ENCODE data around the gene DBR1. TPM values are rescaled to one million over a fixed set of nuclear protein-coding genes. Genes with fewer than 3 reads are reported as not detected.

Gene DBR1
- total and polyA plus RNA-seq, 2 of the 13 experiments (the other 11 are each of a cell fraction or from before 2014, with no cell fraction given) = 6.4 to 16.7 TPM

DNA sequence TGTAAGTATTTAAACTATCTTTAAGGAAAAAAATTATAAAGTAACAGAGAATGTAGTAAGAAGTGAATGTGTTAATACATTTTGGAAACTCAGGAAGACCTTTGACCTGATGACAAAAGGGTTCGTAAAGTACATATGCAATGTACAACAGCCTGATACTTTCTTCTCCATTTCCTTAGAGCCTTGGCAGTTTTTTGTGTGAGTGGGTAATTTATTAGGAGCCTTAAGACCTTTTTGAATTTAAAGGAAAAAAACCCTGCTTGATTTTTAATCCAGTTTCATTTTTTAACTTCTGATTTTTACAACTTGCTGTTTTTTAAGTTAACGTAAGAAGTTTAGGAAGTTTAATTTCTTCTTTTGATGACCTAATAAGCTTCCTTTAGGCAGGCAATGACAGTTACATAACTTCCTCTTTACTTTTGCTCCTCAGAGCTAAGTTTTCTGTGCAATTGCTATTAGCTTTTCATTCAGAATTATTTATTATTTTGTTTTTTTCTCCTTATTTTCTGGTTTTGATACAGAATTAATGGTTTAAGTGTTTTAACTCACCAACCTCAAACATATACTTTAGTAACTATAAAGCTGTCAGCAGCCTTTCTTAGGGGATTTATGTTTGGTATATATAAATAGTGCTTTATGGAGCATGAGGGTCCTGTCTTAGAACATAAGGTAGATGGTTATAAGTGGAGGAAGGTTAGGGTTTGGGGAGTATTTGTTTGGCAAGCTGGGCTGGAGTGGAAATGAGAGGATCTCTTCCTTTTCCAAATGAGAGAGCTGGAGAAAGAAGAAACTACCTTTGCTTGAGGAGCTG, 47.6 kb upstream of the DBR1 start:
- POLR2A ChIA-PET = no interaction called here
- intact Hi-C loops (cut with micrococcal nuclease; ENCODE audit: unreplicated experiment) = no loop called here
- no peak for FAIRE-seq
- TF ChIP-seq ZNF234 (CRISPR knock-in tag; conservative IDR thresholded peaks at IDR 0.05) = no peak
- no peak for TF ChIP-seq SMYD3 (CRISPR knock-in tag; IDR thresholded peaks at IDR 0.05)
- no peak for TF ChIP-seq HMG20A (CRISPR knock-in tag; IDR thresholded peaks at IDR 0.05; ENCODE audit: borderline replicate concordance)
- TF ChIP-seq HNRNPUL1 (IDR thresholded peaks at IDR 0.05; ENCODE audit: low read depth, low read length) = no peak
- TF ChIP-seq, protein P1, sequence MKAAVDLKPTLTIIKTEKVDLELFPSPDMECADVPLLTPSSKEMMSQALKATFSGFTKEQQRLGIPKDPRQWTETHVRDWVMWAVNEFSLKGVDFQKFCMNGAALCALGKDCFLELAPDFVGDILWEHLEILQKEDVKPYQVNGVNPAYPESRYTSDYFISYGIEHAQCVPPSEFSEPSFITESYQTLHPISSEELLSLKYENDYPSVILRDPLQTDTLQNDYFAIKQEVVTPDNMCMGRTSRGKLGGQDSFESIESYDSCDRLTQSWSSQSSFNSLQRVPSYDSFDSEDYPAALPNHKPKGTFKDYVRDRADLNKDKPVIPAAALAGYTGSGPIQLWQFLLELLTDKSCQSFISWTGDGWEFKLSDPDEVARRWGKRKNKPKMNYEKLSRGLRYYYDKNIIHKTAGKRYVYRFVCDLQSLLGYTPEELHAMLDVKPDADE (CRISPR knock-in tag; IDR thresholded peaks at IDR 0.05) = no peak
- TF ChIP-seq FOXA3 (CRISPR knock-in tag; IDR thresholded peaks at IDR 0.05) = no peak
- TF ChIP-seq, protein P2, sequence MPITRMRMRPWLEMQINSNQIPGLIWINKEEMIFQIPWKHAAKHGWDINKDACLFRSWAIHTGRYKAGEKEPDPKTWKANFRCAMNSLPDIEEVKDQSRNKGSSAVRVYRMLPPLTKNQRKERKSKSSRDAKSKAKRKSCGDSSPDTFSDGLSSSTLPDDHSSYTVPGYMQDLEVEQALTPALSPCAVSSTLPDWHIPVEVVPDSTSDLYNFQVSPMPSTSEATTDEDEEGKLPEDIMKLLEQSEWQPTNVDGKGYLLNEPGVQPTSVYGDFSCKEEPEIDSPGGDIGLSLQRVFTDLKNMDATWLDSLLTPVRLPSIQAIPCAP (CRISPR knock-in tag; IDR thresholded peaks at IDR 0.05; ENCODE audit: low read depth) = no peak
- TF ChIP-seq ZNF530 (CRISPR knock-in tag; IDR thresholded peaks at IDR 0.05; ENCODE audit: low read depth) = no peak
- TF ChIP-seq ZNF557 (CRISPR knock-in tag; IDR thresholded peaks at IDR 0.05) = no peak
- TF ChIP-seq RFXANK (CRISPR knock-in tag; IDR thresholded peaks at IDR 0.05) = no peak
- TF ChIP-seq, protein P3, sequence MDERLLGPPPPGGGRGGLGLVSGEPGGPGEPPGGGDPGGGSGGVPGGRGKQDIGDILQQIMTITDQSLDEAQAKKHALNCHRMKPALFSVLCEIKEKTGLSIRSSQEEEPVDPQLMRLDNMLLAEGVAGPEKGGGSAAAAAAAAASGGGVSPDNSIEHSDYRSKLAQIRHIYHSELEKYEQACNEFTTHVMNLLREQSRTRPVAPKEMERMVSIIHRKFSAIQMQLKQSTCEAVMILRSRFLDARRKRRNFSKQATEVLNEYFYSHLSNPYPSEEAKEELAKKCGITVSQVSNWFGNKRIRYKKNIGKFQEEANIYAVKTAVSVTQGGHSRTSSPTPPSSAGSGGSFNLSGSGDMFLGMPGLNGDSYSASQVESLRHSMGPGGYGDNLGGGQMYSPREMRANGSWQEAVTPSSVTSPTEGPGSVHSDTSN (CRISPR knock-in tag; IDR thresholded peaks at IDR 0.05) = no peak
- TF ChIP-seq, protein P4, sequence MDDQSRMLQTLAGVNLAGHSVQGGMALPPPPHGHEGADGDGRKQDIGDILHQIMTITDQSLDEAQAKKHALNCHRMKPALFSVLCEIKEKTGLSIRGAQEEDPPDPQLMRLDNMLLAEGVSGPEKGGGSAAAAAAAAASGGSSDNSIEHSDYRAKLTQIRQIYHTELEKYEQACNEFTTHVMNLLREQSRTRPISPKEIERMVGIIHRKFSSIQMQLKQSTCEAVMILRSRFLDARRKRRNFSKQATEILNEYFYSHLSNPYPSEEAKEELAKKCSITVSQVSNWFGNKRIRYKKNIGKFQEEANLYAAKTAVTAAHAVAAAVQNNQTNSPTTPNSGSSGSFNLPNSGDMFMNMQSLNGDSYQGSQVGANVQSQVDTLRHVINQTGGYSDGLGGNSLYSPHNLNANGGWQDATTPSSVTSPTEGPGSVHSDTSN (CRISPR knock-in tag; IDR thresholded peaks at IDR 0.05; ENCODE audit: borderline replicate concordance) = no peak
- no TSS peak for BruUV-seq (replicated peaks)
- no peak for DNase-seq (ENCODE audit: low spot score)
- Histone ChIP-seq H3K4me2 (ENCODE audit: low read depth, low read length) (no peak overlapping the region), H3K4me1 (ENCODE audit: insufficient read depth, low read length) (peaks cover 8% of the 10 kb centered on the region), H3K4me3 (replicated peaks in 1 of 3; ENCODE audit: insufficient read depth in 1 of 3, low read depth in 2 of 3, low read length in 3 of 3) (no peak overlapping the region), H3K9me3 (ENCODE audit: low read length) (no peaks in the 10 kb centered on the region), H4K20me1 (ENCODE audit: insufficient read depth, low read length) (no peaks in the 10 kb centered on the region; the same call in 1 of the 2 replicates), H3K27ac (ENCODE audit: extremely low read length, insufficient read depth, low read length) (no peak overlapping the region), H3K36me3 (replicated peaks in 1 of 2; ENCODE audit: control insufficient read depth in 1 of 2, insufficient read depth in 2 of 2, low read length in 2 of 2) (peaks cover 12 to 41% of the 10 kb centered on the region in 2 experiments; a peak in 4 of 5 replicates), H3K9ac (ENCODE audit: insufficient read depth, low read depth, low read length) (no peak overlapping the region), H3K79me2 (ENCODE audit: insufficient read depth, low read length) (peaks cover 19% of the 10 kb centered on the region), H2AFZ (ENCODE audit: low read length) (no peak overlapping the region), H3K27me3 (ENCODE audit: control insufficient read depth in 1 of 2, insufficient read depth in 2 of 2, low read length in 2 of 2) (no peaks in the 10 kb centered on the region)
- CTCF ChIA-PET (ENCODE audit: low intra/inter-chr PET ratio, low total read pairs) = no interaction called here
- in situ Hi-C loops (cut with HindIII; ENCODE audit: extremely low pct_ligation_motif_present, low pct_unique_long_range_greater_than_20kb) = no loop called here
- no peak for ATAC-seq
- 88% methylated on average over 2 of the region's 2 CpGs for WGBS (ENCODE audit: low lambda C conversion rate)
